HepG2 (cell line): ENCODE measurements around the gene NOXO1. TPM values are rescaled to one million over a fixed set of nuclear protein-coding genes. Genes with fewer than 3 reads are reported as not detected.

ENCODE experiments used
- ATAC-seq: fragments of 200-7000 bp; cut with Tn5 transposase; 3 replicates; pipeline ENCODE4 v1.9.1; 2020; ENCODE audit warnings: mild to moderate bottlenecking, moderate library complexity
- BruUV-seq: library from RNA; stranded (reverse); fragments of 400-500 nt; replicated peaks from 2 replicates; lab custom pipeline; 2021; lab: Mats Ljungman, UMichigan
- CTCF ChIA-PET: fragments of 300-600 bp; formaldehyde crosslinking; extraction: SDS; loops from one replicate; lab custom pipeline; 2021; ENCODE audit warnings: low total read pairs, inconsistent platforms, low intra/inter-chr PET ratio; lab: Yijun Ruan, JAX
- POLR2A ChIA-PET: fragments of 350-600 bp; sonication (Branson Sonifier 250); formaldehyde crosslinking; loops from one replicate; lab custom pipeline; 2020; ENCODE audit warnings: antibody characterized with exemption, inconsistent platforms; lab: Yijun Ruan, JAX
- DNase-seq: peaks from one replicate; pipeline ENCODE4 v3.0.0-alpha.2; 2015; ENCODE audit warnings: low spot score
- FAIRE-seq: peaks from 3 replicates; lab custom pipeline; 2011; peaks lifted over from hg19 to GRCh38; lab: Jason Lieb, UNC
- H2AFZ ChIP-seq: one replicate; pipeline ENCODE4 v1.6.1; 2011; ENCODE audit warnings: low read length, inconsistent platforms
- H3K27ac ChIP-seq: fragments of 300-600 bp; 3 replicates; pipeline ENCODE4 v1.8.0; 2011; ENCODE audit warnings: mixed run types, mild to moderate bottlenecking, mixed read lengths, low read length, inconsistent platforms; ENCODE audit not compliant: insufficient read depth; ENCODE audit errors: extremely low read length
- H3K27me3 ChIP-seq, 2 experiments: fragments of 200-600 bp in 1 of 2; 2 replicates in 1 of 2; 3 replicates in 1 of 2; pipeline versions ENCODE4 v1.6.0 to v1.8.0; 2011; ENCODE audit warnings: low read length in 2 of 2, mild to moderate bottlenecking in 2 of 2, moderate library complexity in 2 of 2, inconsistent platforms in 1 of 2; ENCODE audit not compliant: insufficient read depth in 2 of 2, control insufficient read depth in 1 of 2
- H3K36me3 ChIP-seq, 2 experiments: fragments of 200-600 bp in 1 of 2; replicated peaks in 1 of 2; 2 replicates in 1 of 2; 3 replicates in 1 of 2; pipeline versions ENCODE4 v1.5.1 to v1.8.0; 2011; ENCODE audit warnings: low read length in 2 of 2, inconsistent platforms in 1 of 2; ENCODE audit not compliant: insufficient read depth in 2 of 2, control insufficient read depth in 1 of 2
- H3K4me1 ChIP-seq: 2 replicates; pipeline ENCODE4 v1.5.1; 2012; ENCODE audit warnings: low read length, inconsistent platforms; ENCODE audit not compliant: insufficient read depth
- H3K4me2 ChIP-seq: 2 replicates; pipeline ENCODE4 v1.6.0; 2011; ENCODE audit warnings: low read depth, low read length, inconsistent platforms
- H3K4me3 ChIP-seq, 3 experiments: fragments of 200-600 bp in 1 of 3; sonication (generic), shearing (Covaris generic) in 1 of 3; replicated peaks in 1 of 3; 2 replicates each; pipeline ENCODE4 v1.5.1; 2011 to 2016; ENCODE audit warnings: low read length in 3 of 3, inconsistent platforms in 2 of 3, low read depth in 2 of 3, mild to moderate bottlenecking in 2 of 3, control low read depth in 1 of 3, mixed read lengths in 1 of 3; ENCODE audit not compliant: insufficient read depth in 1 of 3
- H3K79me2 ChIP-seq: one replicate; pipeline ENCODE4 v1.6.1; 2011; ENCODE audit warnings: low read length, inconsistent platforms; ENCODE audit not compliant: insufficient read depth
- H3K9ac ChIP-seq: 2 replicates; pipeline ENCODE4 v1.6.0; 2011; ENCODE audit warnings: mild to moderate bottlenecking, low read depth, low read length, inconsistent platforms; ENCODE audit not compliant: insufficient read depth
- H3K9me3 ChIP-seq: 2 replicates; pipeline ENCODE4 v1.5.1; 2012; ENCODE audit warnings: mild to moderate bottlenecking, low read length
- H4K20me1 ChIP-seq: 2 replicates; pipeline ENCODE4 v1.6.0; 2011; ENCODE audit warnings: inconsistent platforms, mild to moderate bottlenecking, low read length, moderate library complexity; ENCODE audit not compliant: insufficient read depth
- AGO2 ChIP-seq: fragments of 200-400 bp; formaldehyde crosslinking; optimal IDR thresholded peaks from 2 replicates; pipeline ENCODE3; 2017; ENCODE audit warnings: mild to moderate bottlenecking, low read depth, low read length, moderate library complexity
- BRCA1 ChIP-seq: sonication (generic); formaldehyde crosslinking; IDR thresholded peaks from 2 replicates; pipeline ENCODE4 v1.4.0; 2020; ENCODE audit warnings: missing genetic modification reagents
- HDAC6 ChIP-seq: fragments of 200-600 bp; sonication (generic); IDR thresholded peaks from 2 replicates; pipeline ENCODE4 v1.7.0; 2017; ENCODE audit warnings: mild to moderate bottlenecking, antibody characterized with exemption, low read length, low read depth
- LRRFIP1 ChIP-seq: sonication (generic); formaldehyde crosslinking; conservative IDR thresholded peaks from 2 replicates; pipeline ENCODE4 v1.4.0; 2020; ENCODE audit warnings: missing genetic modification reagents
- RBFOX2 ChIP-seq: fragments of 200-400 bp; formaldehyde crosslinking; IDR thresholded peaks from 2 replicates; pipeline ENCODE4 v1.6.1; 2017; ENCODE audit warnings: low read depth, mild to moderate bottlenecking, low read length
- RBM22 ChIP-seq: fragments of 200-400 bp; formaldehyde crosslinking; optimal IDR thresholded peaks from 2 replicates; pipeline ENCODE3; 2017; ENCODE audit warnings: mild to moderate bottlenecking, low read length, moderate library complexity
- SIN3B ChIP-seq: fragments of 150-350 bp; IDR thresholded peaks from 2 replicates; pipeline ENCODE4 v1.6.1; 2014; ENCODE audit warnings: low read length
- WIZ ChIP-seq: sonication (generic); formaldehyde crosslinking; IDR thresholded peaks from 2 replicates; pipeline ENCODE4 v1.5.1; 2020; ENCODE audit warnings: mild to moderate bottlenecking, missing genetic modification reagents
- ZNF142 ChIP-seq: sonication (generic); formaldehyde crosslinking; IDR thresholded peaks from 2 replicates; pipeline ENCODE4 v1.4.0; 2020; ENCODE audit warnings: missing genetic modification reagents
- ZNF747 ChIP-seq: sonication (generic); formaldehyde crosslinking; IDR thresholded peaks from 2 replicates; pipeline ENCODE4 v1.8.1; 2023; ENCODE audit warnings: missing genetic modification reagents, mild to moderate bottlenecking, borderline replicate concordance
- ZNF761 ChIP-seq: sonication (generic); formaldehyde crosslinking; conservative IDR thresholded peaks from 2 replicates; pipeline ENCODE4 v1.4.0; 2020; ENCODE audit warnings: mild to moderate bottlenecking, missing genetic modification reagents
- ZNF777 ChIP-seq: sonication (generic); formaldehyde crosslinking; IDR thresholded peaks from 2 replicates; pipeline ENCODE4 v1.4.0; 2020; ENCODE audit warnings: missing genetic modification reagents
- WGBS: methylation state at CpG from one replicate; pipeline ENCODE4 v1.1.6; 2017; ENCODE audit warnings: low lambda C conversion rate; 5-methylcytosine and 5-hydroxymethylcytosine counted together
- in situ Hi-C: cut with HindIII; loops from 2 replicates; pipeline ENCODE4 v1.10.0; 2017; ENCODE audit warnings: low pct_unique_long_range_greater_than_20kb; ENCODE audit not compliant: extremely low pct_ligation_motif_present
- intact Hi-C: fragments of 100-400 bp; cut with micrococcal nuclease; formaldehyde crosslinking; loops from one replicate; pipeline ENCODE4 v1.10.0; 2022; ENCODE audit not compliant: unreplicated experiment
- polyA plus RNA-seq, 8 experiments: library from polyadenylated mRNA; depleted of rRNA in 3 of 8; stranded (reverse) in 7 of 8; unstranded in 1 of 8; fragments of >200 nt; fragmentation: Illumina TruSeq in 4 of 8; extraction: Trizol in 4 of 8; gene quantifications; 2 replicates each; pipeline versions ENCODE4 v1.2.1 to v1.2.3, GENCODE V29; 2011 to 2016; ENCODE audit warnings: low read depth in 4 of 8, missing spikeins in 1 of 8, mixed read lengths in 1 of 8; ENCODE audit not compliant: insufficient read depth in 1 of 8
- total RNA-seq, 5 experiments: library from RNA; depleted of rRNA; stranded (reverse); fragments of >200 nt; fragmentation: Illumina TruSeq; extraction: Trizol; gene quantifications; 2 replicates each; pipeline ENCODE4 v1.2.3, GENCODE V29; 2016; ENCODE audit warnings: low read depth in 1 of 5

Gene NOXO1
- total and polyA plus RNA-seq, 2 of the 13 experiments (the other 11 are each of a cell fraction or from before 2014, with no cell fraction given) = 0.69 to 1.4 TPM

GRCh38 chr16:1987198-1987597, 5.9 kb upstream of the NOXO1 start:
- Histone ChIP-seq H3K4me2 (no peak overlapping the region), H4K20me1 (no peaks in the 10 kb centered on the region), H3K27me3 (peaks cover 0 to 8% of the 10 kb centered on the region in 2 experiments; a peak in 2 of 5 replicates), H3K4me1 (peaks cover 67% of the 10 kb centered on the region), H3K36me3 (peaks cover 12 to 15% of the 10 kb centered on the region in 2 experiments; a peak in 4 of 5 replicates), H3K9me3 (no peaks in the 10 kb centered on the region), H3K79me2 (peaks cover 13% of the 10 kb centered on the region), H3K9ac (no peak overlapping the region), H3K4me3 (no peak overlapping the region), H2AFZ (no peak overlapping the region), H3K27ac (no peak overlapping the region)
- TF ChIP-seq AGO2 = peak; percentile 82
- TF ChIP-seq RBM22 = peak; percentile 54
- peak; percentile 47; the same call in 1 of the 2 replicates for TF ChIP-seq RBFOX2
- TF ChIP-seq ZNF142 = no peak
- TF ChIP-seq BRCA1 (CRISPR knock-in tag) = no peak
- TF ChIP-seq SIN3B = no peak
- TF ChIP-seq HDAC6 = no peak
- TF ChIP-seq ZNF777 (CRISPR knock-in tag) = no peak
- no peak for TF ChIP-seq LRRFIP1 (CRISPR knock-in tag)
- TF ChIP-seq ZNF747 (CRISPR knock-in tag) = no peak
- TF ChIP-seq WIZ = no peak
- TF ChIP-seq ZNF761 = no peak
- in situ Hi-C loops = no loop called here
- intact Hi-C loops = no loop called here
- FAIRE-seq (no peak), DNase-seq (no peak), ATAC-seq (no peak)
- POLR2A ChIA-PET = interaction anchor here (1.0 to 2.7 kb wide), 2 partner anchors 23 to 168 kb away, joined by 3 to 8 read pairs; partner anchors contain the start of genes RPS2 and TRAF7
- no TSS peak for BruUV-seq
- CTCF ChIA-PET = no interaction called here
- WGBS = 93% methylated on average over 5 of the region's 10 CpGs
